Mesodermal cell (in vitro differentiated cells): ENCODE measurements around the gene VSIG2.

ENCODE experiments used
- H3K27ac ChIP-seq: 2 replicates; pipeline ENCODE4 v1.7.0; 2013; ENCODE audit warnings: mild to moderate bottlenecking, low read depth, low read length, moderate library complexity; ENCODE audit not compliant: severe bottlenecking
- H3K36me3 ChIP-seq: 2 replicates; pipeline ENCODE4 v1.7.1; 2013; ENCODE audit warnings: mild to moderate bottlenecking, low read length, moderate library complexity; ENCODE audit not compliant: control insufficient read depth, insufficient read depth
- H3K4me1 ChIP-seq: one replicate; pipeline ENCODE4 v1.7.1; 2013; ENCODE audit warnings: mild to moderate bottlenecking, low read length; ENCODE audit not compliant: insufficient read depth, control insufficient read depth, poor library complexity, severe bottlenecking
- H3K4me3 ChIP-seq: 2 replicates; pipeline ENCODE4 v1.7.0; 2013; ENCODE audit warnings: low read length, control low read depth, mild to moderate bottlenecking; ENCODE audit not compliant: insufficient read depth, poor library complexity, severe bottlenecking; ENCODE audit errors: extremely low read depth
- H3K9me3 ChIP-seq: 2 replicates; pipeline ENCODE4 v1.7.1; 2013; ENCODE audit warnings: mild to moderate bottlenecking, low read length, moderate library complexity; ENCODE audit not compliant: control insufficient read depth
- WGBS, 2 experiments: methylation state at CpG; one replicate each; pipeline ENCODE4 v1.1.5; 2013; ENCODE audit warnings: missing lambda C conversion rate in 2 of 2; ENCODE audit not compliant: insufficient coverage in 2 of 2; 5-methylcytosine and 5-hydroxymethylcytosine counted together

Gene VSIG2

GRCh38 chr11:124717786-124718651 is 34.0 kb downstream of the VSIG2 start:
- WGBS, 2 experiments, result 6 to 7% methylated on average over 19 to 20 of the region's 45 CpGs
- Histone ChIP-seq H3K36me3 (no peaks in the 10 kb centered on the region), H3K27ac (no peak overlapping the region), H3K4me3 (peak overlapping the region; percentile 32), H3K9me3 (no peaks in the 10 kb centered on the region), H3K4me1 (peaks cover 22% of the 10 kb centered on the region)

DNA sequence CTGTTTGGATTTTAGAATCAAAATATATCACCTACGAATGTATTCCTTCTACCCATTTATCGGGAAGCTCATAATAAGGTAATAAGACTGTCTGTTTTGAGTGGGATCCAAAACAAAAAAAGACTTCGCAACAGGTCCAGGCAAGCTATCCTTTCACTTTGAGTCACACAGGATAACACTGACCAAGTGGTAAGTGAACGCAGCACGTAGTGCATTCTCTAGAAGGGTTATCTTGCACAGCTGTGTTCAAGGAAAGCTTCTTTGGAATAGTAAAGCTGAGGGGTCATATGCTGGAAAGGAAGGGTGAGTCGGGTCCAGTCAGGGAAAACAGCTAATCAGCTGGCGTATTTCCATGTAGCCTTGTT is 34.7 kb downstream of the VSIG2 start:
- no peaks in the 10 kb centered on the region for H3K9me3 ChIP-seq
- 65 to 72% methylated on average over 4 to 5 of the region's 7 CpGs for WGBS, 2 experiments
- peaks cover 22% of the 10 kb centered on the region for H3K4me1 ChIP-seq
- H3K4me3 ChIP-seq, result no peak overlapping the region
- no peak overlapping the region for H3K27ac ChIP-seq
- no peaks in the 10 kb centered on the region for H3K36me3 ChIP-seq

- Histone ChIP-seq H3K9me3 (no peaks in the 10 kb centered on the region), H3K4me1 (peaks cover 19% of the 10 kb centered on the region)
- 20% methylated on average over 1 of the region's 3 CpGs; no CpG with 5 or more reads in 1 of the 2 experiments for WGBS, 2 experiments
These were observed 35.5 kb downstream of the VSIG2 start for GRCh38 chr11:124716591-124716990.

DNA sequence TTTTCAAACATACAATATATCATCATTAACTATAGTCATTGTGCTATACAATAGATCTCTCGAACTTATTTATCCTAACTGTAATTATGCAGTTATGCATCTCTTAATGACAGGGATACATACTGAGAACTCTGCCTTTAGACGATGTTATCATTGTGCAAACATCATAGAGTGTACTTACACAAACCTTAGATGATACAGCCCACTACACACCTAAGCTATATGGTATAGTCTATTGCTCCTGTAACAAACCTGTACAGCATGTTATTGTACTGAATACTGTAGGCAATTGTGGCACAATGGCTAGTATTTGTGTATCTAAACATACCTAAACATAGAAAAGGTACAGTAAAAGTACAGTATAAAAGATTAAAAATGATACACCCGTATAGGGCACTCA is 39.7 kb downstream of the VSIG2 start:
- no peaks in the 10 kb centered on the region for H3K36me3 ChIP-seq
- peaks cover 3% of the 10 kb centered on the region for H3K9me3 ChIP-seq
- WGBS, 2 experiments, result no CpG with 5 or more reads among the region's 3 CpGs
- no peak overlapping the region for H3K4me3 ChIP-seq
- no peak overlapping the region for H3K27ac ChIP-seq
- H3K4me1 ChIP-seq, result peaks cover 1% of the 10 kb centered on the region

More at GRCh38 chr11:124716591-124716990, 35.5 kb downstream of the VSIG2 start:
- no peaks in the 10 kb centered on the region for H3K36me3 ChIP-seq
- H3K4me3 ChIP-seq, result no peak overlapping the region
- H3K27ac ChIP-seq, result no peak overlapping the region

GRCh38 chr11:124707829-124708228 is 44.2 kb downstream of the VSIG2 start:
- WGBS, 2 experiments, result 88 to 89% methylated on average over 3 of the region's 4 CpGs
- no peak overlapping the region for H3K4me3 ChIP-seq

GRCh38 chr11:124700028-124700427 is 52.0 kb downstream of the VSIG2 start:
- no peak overlapping the region for H3K27ac ChIP-seq
- H3K4me3 ChIP-seq, result no peak overlapping the region
- no peaks in the 10 kb centered on the region for H3K4me1 ChIP-seq
- no peaks in the 10 kb centered on the region for H3K9me3 ChIP-seq
- H3K36me3 ChIP-seq, result no peaks in the 10 kb centered on the region

More at GRCh38 chr11:124707829-124708228, 44.2 kb downstream of the VSIG2 start:
- Histone ChIP-seq H3K4me1 (no peaks in the 10 kb centered on the region), H3K9me3 (peaks cover 3% of the 10 kb centered on the region), H3K27ac (no peak overlapping the region), H3K36me3 (no peaks in the 10 kb centered on the region)

- WGBS, 2 experiments, result no CpG with 5 or more reads among the region's 1 CpG
- H3K9me3 ChIP-seq, result no peaks in the 10 kb centered on the region
These were observed 52.5 kb downstream of the VSIG2 start for GRCh38 chr11:124699547-124699946.

More at GRCh38 chr11:124699547-124699946, 52.5 kb downstream of the VSIG2 start:
- no peaks in the 10 kb centered on the region for H3K36me3 ChIP-seq
- H3K4me3 ChIP-seq, result no peak overlapping the region
- no peaks in the 10 kb centered on the region for H3K4me1 ChIP-seq
- no peak overlapping the region for H3K27ac ChIP-seq
